ENCODE data around the gene GSPT2.

The GSPT2 gene

DNA sequence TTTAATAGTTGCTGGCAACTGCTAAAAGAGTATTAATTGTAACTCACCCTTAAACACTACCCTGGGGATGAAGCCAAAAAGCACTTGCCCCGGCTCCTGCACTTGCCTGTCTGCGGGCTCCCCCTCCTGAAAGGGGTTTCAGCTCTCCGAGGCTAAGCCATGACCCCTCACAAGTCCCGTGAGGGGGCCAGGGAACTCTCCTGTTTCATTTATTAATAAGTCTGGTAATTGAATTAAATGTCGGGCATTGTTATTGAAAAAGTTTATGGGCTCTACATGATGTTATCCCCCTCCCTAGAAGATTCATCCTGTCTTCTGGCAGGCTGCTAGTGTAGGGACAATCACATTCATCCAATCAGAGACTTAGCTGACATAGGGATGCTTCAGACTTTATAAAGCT, 23.3 kb downstream of the GSPT2 start:
- no peak overlapping the region for H3K9ac ChIP-seq (ENCODE audit: low read length)
- H3K4me3 ChIP-seq (ENCODE audit: low read length) = no peak overlapping the region
- H3K4me1 ChIP-seq (ENCODE audit: control insufficient read depth, insufficient read depth, low read length) = no peaks in the 10 kb centered on the region
- H3K36me3 ChIP-seq (ENCODE audit: control insufficient read depth, insufficient read depth, low read length) = no peaks in the 10 kb centered on the region
- H3K27me3 ChIP-seq (ENCODE audit: control insufficient read depth, insufficient read depth, low read length) = no peaks in the 10 kb centered on the region
- no peak overlapping the region for H3K27ac ChIP-seq (ENCODE audit: low read depth, low read length)

DNA sequence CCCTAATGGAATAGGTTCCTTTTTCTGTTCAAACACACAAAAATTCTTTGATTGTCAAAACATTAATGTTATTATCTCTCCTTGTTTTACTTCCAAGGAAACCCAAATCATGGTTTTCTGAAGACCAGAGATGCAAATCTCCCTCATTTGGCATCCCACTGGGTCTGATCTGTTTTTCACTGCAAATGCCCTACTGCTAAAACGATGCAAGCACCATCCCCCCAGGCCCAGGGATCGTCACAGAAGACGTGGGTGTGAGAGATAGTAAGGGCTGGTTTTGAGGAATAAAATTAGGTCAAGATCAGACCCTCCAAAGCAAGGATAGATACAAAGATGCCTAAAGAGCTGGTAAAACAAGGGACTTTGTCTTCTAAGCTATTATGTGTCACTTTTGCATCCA, 33.6 kb downstream of the GSPT2 start:
- Histone ChIP-seq H3K27ac (ENCODE audit: low read depth, low read length) (no peak overlapping the region), H3K9ac (ENCODE audit: low read length) (no peak overlapping the region), H3K4me3 (ENCODE audit: low read length) (no peak overlapping the region), H3K4me1 (ENCODE audit: control insufficient read depth, insufficient read depth, low read length) (no peaks in the 10 kb centered on the region), H3K36me3 (ENCODE audit: control insufficient read depth, insufficient read depth, low read length) (no peaks in the 10 kb centered on the region), H3K27me3 (ENCODE audit: control insufficient read depth, insufficient read depth, low read length) (no peaks in the 10 kb centered on the region)

DNA sequence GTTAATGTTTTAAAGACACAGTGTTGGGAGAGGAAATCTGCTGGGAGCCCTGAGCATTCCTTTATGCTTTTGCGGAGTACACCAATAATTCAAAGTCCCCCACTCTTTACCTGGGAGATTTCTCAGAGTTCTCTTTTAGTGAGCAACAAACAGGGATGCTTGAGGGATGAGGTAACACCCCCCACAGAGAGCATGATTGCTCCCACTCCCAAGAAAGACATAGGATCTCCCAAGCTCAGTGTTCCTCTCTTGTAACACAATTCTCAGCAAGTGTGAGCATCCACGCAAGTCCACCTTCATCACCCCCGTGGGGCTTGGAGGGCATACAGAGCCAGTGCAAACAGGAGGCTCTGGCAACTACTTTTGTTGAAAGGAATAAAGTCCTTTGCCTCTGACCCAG, 36.1 kb downstream of the GSPT2 start:
- Histone ChIP-seq H3K4me3 (ENCODE audit: low read length) (no peak overlapping the region), H3K9ac (ENCODE audit: low read length) (no peak overlapping the region), H3K4me1 (ENCODE audit: control insufficient read depth, insufficient read depth, low read length) (no peaks in the 10 kb centered on the region), H3K27ac (ENCODE audit: low read depth, low read length) (no peak overlapping the region), H3K36me3 (ENCODE audit: control insufficient read depth, insufficient read depth, low read length) (no peaks in the 10 kb centered on the region), H3K27me3 (ENCODE audit: control insufficient read depth, insufficient read depth, low read length) (no peaks in the 10 kb centered on the region)

DNA sequence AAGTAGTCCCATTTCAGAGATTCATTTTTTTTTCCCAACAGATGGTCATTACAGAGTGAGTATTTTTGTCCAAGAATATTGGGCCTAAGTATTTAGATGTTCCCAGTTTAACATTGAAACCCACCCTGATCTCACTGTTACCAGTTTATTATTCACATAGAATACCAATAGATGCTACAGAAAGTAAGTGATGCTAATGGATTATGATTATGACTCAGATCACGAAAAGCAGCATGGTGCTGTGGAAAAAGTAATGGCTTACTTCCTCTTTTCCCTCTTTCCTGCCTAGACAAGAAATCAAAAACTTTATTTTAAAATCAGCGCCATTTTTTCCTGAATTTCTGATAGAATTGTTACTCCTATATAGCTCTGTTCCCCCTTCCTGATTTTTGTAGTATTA, 51.9 kb downstream of the GSPT2 start:
- Histone ChIP-seq H3K4me3 (ENCODE audit: low read length) (no peak overlapping the region), H3K27me3 (ENCODE audit: control insufficient read depth, insufficient read depth, low read length) (no peaks in the 10 kb centered on the region), H3K4me1 (ENCODE audit: control insufficient read depth, insufficient read depth, low read length) (no peaks in the 10 kb centered on the region), H3K36me3 (ENCODE audit: control insufficient read depth, insufficient read depth, low read length) (no peaks in the 10 kb centered on the region), H3K27ac (ENCODE audit: low read depth, low read length) (no peak overlapping the region), H3K9ac (ENCODE audit: low read length) (no peak overlapping the region)

Measured in rectal smooth muscle tissue (tissue), 1 donor.